OCI-LY7 (cell line): ENCODE results near the gene HS3ST5. TPM values are rescaled to one million over a fixed set of nuclear protein-coding genes. Genes with fewer than 3 reads are reported as not detected.

Experiments
- BruUV-seq: library from RNA; stranded (reverse); fragments of 400-500 nt; replicated peaks from 2 replicates; lab custom pipeline; 2021; lab: Mats Ljungman, UMichigan
- CTCF ChIA-PET: fragments of 300-600 bp; sonication (Branson Sonifier 250); formaldehyde crosslinking; loops from one replicate; lab custom pipeline; 2022; ENCODE audit warnings: antibody characterized with exemption; ENCODE audit not compliant: unreplicated experiment; lab: Charles Lee
- POLR2A ChIA-PET: fragments of 300-600 bp; sonication (Branson Sonifier 250); formaldehyde crosslinking; loops from one replicate; lab custom pipeline; 2022; ENCODE audit warnings: antibody characterized with exemption; lab: Charles Lee
- DNase-seq: peaks from one replicate; pipeline ENCODE4 v3.0.0-alpha.2; 2015; ENCODE audit warnings: low spot score
- H2AFZ ChIP-seq: fragments of 200-600 bp; sonication (generic), shearing (Covaris generic); 2 replicates; pipeline ENCODE4 v1.6.1; 2014; ENCODE audit warnings: mild to moderate bottlenecking, antibody characterized with exemption, low read length, moderate library complexity
- H3K27ac ChIP-seq: fragments of 200-600 bp; sonication (generic); 2 replicates; pipeline ENCODE4 v1.5.1; 2014; ENCODE audit warnings: mixed run types, low read depth, mild to moderate bottlenecking, moderate library complexity, low read length, inconsistent platforms; ENCODE audit not compliant: poor library complexity, severe bottlenecking
- H3K36me3 ChIP-seq: fragments of 200-600 bp; sonication (generic); 2 replicates; pipeline ENCODE4 v1.6.1; 2014; ENCODE audit warnings: mild to moderate bottlenecking, antibody characterized with exemption, low read length, moderate library complexity, mixed read lengths; ENCODE audit not compliant: insufficient read depth
- H3K4me1 ChIP-seq: fragments of 200-600 bp; sonication (generic); 2 replicates; pipeline ENCODE4 v1.5.1; 2014; ENCODE audit warnings: mild to moderate bottlenecking, low read length; ENCODE audit not compliant: insufficient read depth, poor library complexity, severe bottlenecking
- H3K4me2 ChIP-seq: fragments of 200-600 bp; sonication (generic); 2 replicates; pipeline ENCODE4 v1.6.1; 2014; ENCODE audit warnings: mild to moderate bottlenecking, low read length
- H3K4me3 ChIP-seq: fragments of 200-600 bp; sonication (generic); 2 replicates; pipeline ENCODE4 v1.5.1; 2014; ENCODE audit warnings: mild to moderate bottlenecking, low read depth, low read length; ENCODE audit not compliant: poor library complexity, severe bottlenecking
- H3K79me2 ChIP-seq: fragments of 200-600 bp; sonication (generic); 2 replicates; pipeline ENCODE4 v1.6.1; 2016; ENCODE audit warnings: low read depth, mild to moderate bottlenecking, low read length, moderate library complexity, mixed read lengths; ENCODE audit not compliant: insufficient read depth
- H3K9me2 ChIP-seq: fragments of 200-600 bp; sonication (generic); 2 replicates; pipeline ENCODE4 v1.6.1; 2016; ENCODE audit warnings: mild to moderate bottlenecking, low read length, mixed read lengths; ENCODE audit not compliant: insufficient read depth
- H3K9me3 ChIP-seq: fragments of 200-600 bp; sonication (generic); 2 replicates; pipeline ENCODE4 v1.6.1; 2014; ENCODE audit warnings: mild to moderate bottlenecking, mixed run types, low read length, mixed read lengths
- H4K20me1 ChIP-seq: fragments of 200-600 bp; sonication (generic); 2 replicates; pipeline ENCODE4 v1.6.1; 2014; ENCODE audit warnings: mild to moderate bottlenecking, antibody characterized with exemption, low read length, moderate library complexity, mixed read lengths; ENCODE audit not compliant: insufficient read depth
- CTCF ChIP-seq: fragments of 200-600 bp; sonication (generic); conservative IDR thresholded peaks from 2 replicates; pipeline ENCODE4 v1.5.1; 2014; ENCODE audit warnings: mild to moderate bottlenecking, antibody characterized with exemption, low read length, moderate library complexity, mixed read lengths
- EZH2phosphoT487 ChIP-seq: fragments of 200-600 bp; sonication (generic); IDR thresholded peaks from 2 replicates; pipeline ENCODE4 v1.6.1; 2018; ENCODE audit warnings: low read depth, borderline replicate concordance, mild to moderate bottlenecking, mixed run types, antibody characterized with exemption, low read length, moderate library complexity, mixed read lengths
- intact Hi-C: fragments of 100-400 bp; cut with micrococcal nuclease; formaldehyde crosslinking; loops from one replicate; pipeline ENCODE4 v1.10.0; 2022; ENCODE audit not compliant: unreplicated experiment
- small RNA-seq: library from RNA; depleted of rRNA; stranded (forward); fragments of <200 nt; gene quantifications from one replicate; pipeline ENCODE3, GENCODE V24; 2014
- total RNA-seq, 2 experiments: library from RNA; depleted of rRNA in 1 of 2; stranded (reverse); fragments of >200 nt in 1 of 2; shearing (Covaris generic) in 1 of 2; gene quantifications; 2 replicates each; pipeline ENCODE4 v1.2.3, GENCODE V29; 2014 to 2022

The HS3ST5 gene
- total RNA-seq, 2 experiments from 2014 or later = not detected

- ChIA-PET CTCF (no interaction called here), POLR2A (no interaction called here)
- intact Hi-C loops = no loop called here
- H4K20me1 ChIP-seq = no peaks in the 10 kb centered on the region
- no peaks in the 10 kb centered on the region for H3K36me3 ChIP-seq
- H3K9me3 ChIP-seq = no peaks in the 10 kb centered on the region
- H3K4me3 ChIP-seq = no peak overlapping the region
- DNase-seq = no peak
- H3K9me2 ChIP-seq = no peaks in the 10 kb centered on the region
- no peak overlapping the region for H3K4me2 ChIP-seq
- H3K4me1 ChIP-seq = no peaks in the 10 kb centered on the region
- H3K27ac ChIP-seq = no peak overlapping the region
- H3K79me2 ChIP-seq = no peaks in the 10 kb centered on the region
- no peak overlapping the region for H2AFZ ChIP-seq
- no TSS peak for BruUV-seq
- no peak for TF ChIP-seq EZH2phosphoT487
- TF ChIP-seq CTCF = no peak
These were observed 335.3 kb downstream of the HS3ST5 start for GRCh38 chr6:114007516-114007915.

Small RNA genes lying within 50 kb of the gene (small RNA-seq; reads per million reads assigned to genes)
- not detected for gene RNA5SP213
